ENCODE data around the gene FAM107A. TPM values are rescaled to one million over a fixed set of nuclear protein-coding genes. Genes with fewer than 3 reads are reported as not detected.

The FAM107A gene
- total RNA-seq, 2 experiments from 2014 or later: not detected

- Mint-ChIP-seq H3K4me3 (no peak overlapping the region), H3K36me3 (ENCODE audit: low read depth) (no peaks in the 10 kb centered on the region), H3K9me3 (ENCODE audit: insufficient read depth) (no peaks in the 10 kb centered on the region), H3K27ac (no peak overlapping the region), H3K4me1 (ENCODE audit: low read depth) (no peaks in the 10 kb centered on the region), H3K27me3 (ENCODE audit: low read depth) (peaks cover 9% of the 10 kb centered on the region)
- no peak for ATAC-seq
- no peak for DNase-seq
- CTCF ChIA-PET: interaction anchor here (1.4 kb wide), 1 partner anchor 9 kb away, joined by 3 read pairs; no protein-coding TSS in a partner anchor
- POLR2A ChIA-PET: no interaction called here
These were observed 3.1 kb downstream of the FAM107A start for GRCh38 chr3:58574106-58574505.

GRCh38 chr3:58573640-58574039, 3.6 kb downstream of the FAM107A start:
- peaks cover 3% of the 10 kb centered on the region for H3K4me1 Mint-ChIP-seq (ENCODE audit: low read depth)
- no peak for DNase-seq
- POLR2A ChIA-PET: no interaction called here
- no peaks in the 10 kb centered on the region for H3K36me3 Mint-ChIP-seq (ENCODE audit: low read depth)
- ATAC-seq: no peak
- H3K4me3 Mint-ChIP-seq: no peak overlapping the region
- H3K9me3 Mint-ChIP-seq (ENCODE audit: insufficient read depth): no peaks in the 10 kb centered on the region
- no peak overlapping the region for H3K27ac Mint-ChIP-seq
- peaks cover 6% of the 10 kb centered on the region for H3K27me3 Mint-ChIP-seq (ENCODE audit: low read depth)
- CTCF ChIA-PET: interaction anchor here (0.8 to 1.4 kb wide), 3 partner anchors 9 to 57 kb away, joined by 3 to 6 read pairs (median 4); no protein-coding TSS in a partner anchor

GRCh38 chr3:58572634-58573230, 4.5 kb downstream of the FAM107A start:
- ATAC-seq (no peak), DNase-seq (no peak)
- Mint-ChIP-seq H3K4me3 (no peak overlapping the region), H3K4me1 (ENCODE audit: low read depth) (peaks cover 4% of the 10 kb centered on the region), H3K9me3 (ENCODE audit: insufficient read depth) (no peaks in the 10 kb centered on the region), H3K27ac (no peak overlapping the region), H3K27me3 (ENCODE audit: low read depth) (peaks cover 6% of the 10 kb centered on the region), H3K36me3 (ENCODE audit: low read depth) (no peaks in the 10 kb centered on the region)
- POLR2A ChIA-PET: no interaction called here
- CTCF ChIA-PET: interaction anchor here (0.8 to 1.4 kb wide), 3 partner anchors 8 to 58 kb away, joined by 3 to 6 read pairs (median 4); no protein-coding TSS in a partner anchor

- POLR2A ChIA-PET: no interaction called here
- no peak for ATAC-seq
These were observed 5.1 kb downstream of the FAM107A start for GRCh38 chr3:58572013-58572633.

GRCh38 chr3:58570851-58571250, 6.3 kb downstream of the FAM107A start:
- Mint-ChIP-seq H3K27ac (no peak overlapping the region), H3K4me3 (no peak overlapping the region), H3K4me1 (ENCODE audit: low read depth) (peaks cover 4% of the 10 kb centered on the region), H3K27me3 (ENCODE audit: low read depth) (peaks cover 3% of the 10 kb centered on the region), H3K9me3 (ENCODE audit: insufficient read depth) (no peaks in the 10 kb centered on the region), H3K36me3 (ENCODE audit: low read depth) (no peaks in the 10 kb centered on the region)
- CTCF ChIA-PET: interaction anchor here (4.4 to 5.7 kb wide), 2 partner anchors 14 to 60 kb away, joined by 27 to 60 read pairs; no protein-coding TSS in a partner anchor
- DNase-seq (no peak), ATAC-seq (no peak)
- POLR2A ChIA-PET: no interaction called here

More at GRCh38 chr3:58572013-58572633, 5.1 kb downstream of the FAM107A start:
- Mint-ChIP-seq H3K36me3 (ENCODE audit: low read depth) (no peaks in the 10 kb centered on the region), H3K4me3 (no peak overlapping the region), H3K27me3 (ENCODE audit: low read depth) (peaks cover 6% of the 10 kb centered on the region), H3K27ac (no peak overlapping the region), H3K9me3 (ENCODE audit: insufficient read depth) (no peaks in the 10 kb centered on the region), H3K4me1 (ENCODE audit: low read depth) (peaks cover 4% of the 10 kb centered on the region)
- DNase-seq: no peak
- CTCF ChIA-PET: no interaction called here

GRCh38 chr3:58569287-58570001, 7.7 kb downstream of the FAM107A start:
- no peak for DNase-seq
- Mint-ChIP-seq H3K4me3 (no peak overlapping the region), H3K9me3 (ENCODE audit: insufficient read depth) (no peaks in the 10 kb centered on the region), H3K36me3 (ENCODE audit: low read depth) (no peaks in the 10 kb centered on the region), H3K27ac (no peak overlapping the region), H3K27me3 (ENCODE audit: low read depth) (peaks cover 3% of the 10 kb centered on the region), H3K4me1 (ENCODE audit: low read depth) (peaks cover 4% of the 10 kb centered on the region)
- ATAC-seq: no peak
- ChIA-PET POLR2A (no interaction called here), CTCF (interaction anchor here (0.6 to 5.7 kb wide), 9 partner anchors 12 to 263 kb away, joined by 3 to 60 read pairs (median 3); partner anchors contain the start of genes HTD2 and RPP14)

- Mint-ChIP-seq H3K4me3 (no peak overlapping the region), H3K36me3 (ENCODE audit: low read depth) (no peaks in the 10 kb centered on the region), H3K4me1 (ENCODE audit: low read depth) (peaks cover 4% of the 10 kb centered on the region), H3K9me3 (ENCODE audit: insufficient read depth) (no peaks in the 10 kb centered on the region), H3K27me3 (ENCODE audit: low read depth) (peaks cover 3% of the 10 kb centered on the region), H3K27ac (no peak overlapping the region)
- DNase-seq (peak; percentile 79), ATAC-seq (peak; percentile 65)
- CTCF ChIA-PET: interaction anchor here (0.6 to 5.7 kb wide), 12 partner anchors 12 to 261 kb away, joined by 3 to 60 read pairs (median 3); no protein-coding TSS in a partner anchor
- POLR2A ChIA-PET: no interaction called here
These were observed 8.5 kb downstream of the FAM107A start for GRCh38 chr3:58568572-58569286.

- DNase-seq (no peak), ATAC-seq (no peak)
- POLR2A ChIA-PET: no interaction called here
- Mint-ChIP-seq H3K9me3 (ENCODE audit: insufficient read depth) (no peaks in the 10 kb centered on the region), H3K4me1 (ENCODE audit: low read depth) (peaks cover 4% of the 10 kb centered on the region), H3K4me3 (no peak overlapping the region), H3K27ac (no peak overlapping the region), H3K36me3 (ENCODE audit: low read depth) (no peaks in the 10 kb centered on the region), H3K27me3 (ENCODE audit: low read depth) (peaks cover 3% of the 10 kb centered on the region)
- CTCF ChIA-PET: interaction anchor here (1.3 to 5.7 kb wide), 4 partner anchors 10 to 259 kb away, joined by 3 to 60 read pairs (median 15); no protein-coding TSS in a partner anchor
These were observed 10.0 kb downstream of the FAM107A start for GRCh38 chr3:58567251-58567515.

GRCh38 chr3:58566398-58567250, 10.6 kb downstream of the FAM107A start:
- H3K4me1 Mint-ChIP-seq (ENCODE audit: low read depth): peaks cover 4% of the 10 kb centered on the region
- H3K27me3 Mint-ChIP-seq (ENCODE audit: low read depth): peaks cover 1% of the 10 kb centered on the region
- no peaks in the 10 kb centered on the region for H3K36me3 Mint-ChIP-seq (ENCODE audit: low read depth)
- POLR2A ChIA-PET: interaction anchor here (0.5 kb wide), 1 partner anchor 172 kb away, joined by 3 read pairs; no protein-coding TSS in a partner anchor
- DNase-seq (no peak), ATAC-seq (no peak)
- no peak overlapping the region for H3K27ac Mint-ChIP-seq
- no peaks in the 10 kb centered on the region for H3K9me3 Mint-ChIP-seq (ENCODE audit: insufficient read depth)
- CTCF ChIA-PET: interaction anchor here (1.3 to 5.7 kb wide), 4 partner anchors 10 to 259 kb away, joined by 3 to 60 read pairs (median 15); no protein-coding TSS in a partner anchor
- no peak overlapping the region for H3K4me3 Mint-ChIP-seq

GRCh38 chr3:58565621-58566397, 11.4 kb downstream of the FAM107A start:
- CTCF ChIA-PET: interaction anchor here (1.3 to 5.7 kb wide), 2 partner anchors 65 to 258 kb away, joined by 3 to 60 read pairs; no protein-coding TSS in a partner anchor
- no peaks in the 10 kb centered on the region for H3K9me3 Mint-ChIP-seq (ENCODE audit: insufficient read depth)
- H3K4me1 Mint-ChIP-seq (ENCODE audit: low read depth): peaks cover 4% of the 10 kb centered on the region
- no peaks in the 10 kb centered on the region for H3K36me3 Mint-ChIP-seq (ENCODE audit: low read depth)
- ATAC-seq (no peak), DNase-seq (no peak)
- no peak overlapping the region for H3K27ac Mint-ChIP-seq
- POLR2A ChIA-PET: interaction anchor here (0.5 kb wide), 1 partner anchor 172 kb away, joined by 3 read pairs; no protein-coding TSS in a partner anchor
- H3K4me3 Mint-ChIP-seq: no peak overlapping the region
- H3K27me3 Mint-ChIP-seq (ENCODE audit: low read depth): no peaks in the 10 kb centered on the region

Data from activated CD8-positive, alpha-beta T cell treated with anti-CD3 and anti-CD28 coated beads, Interleukin-2, amount 10 ng/mL, durations not matched to agents 7 days and 5 days (primary cell).